ENCODE data around the gene GSC2.

GRCh38 chr22:19121631-19122142, 28.4 kb downstream of the GSC2 start:
- no peak for TF ChIP-seq CTCF (IDR thresholded peaks at IDR 0.05)
- no peak for TF ChIP-seq EZH2phosphoT487 (IDR thresholded peaks at IDR 0.05)

All from neural progenitor cell (in vitro differentiated cells).